MG63 (cell line): ENCODE measurements around the gene NFIC. TPM values are rescaled to one million over a fixed set of nuclear protein-coding genes. Genes with fewer than 3 reads are reported as not detected.
"Not testable (repeated sequence)": the region's sequence is repeated elsewhere in the genome, so short reads cannot be mapped to it uniquely, and the experiment has no call there.

Source experiments
- DNase-seq: peaks from one replicate; pipeline ENCODE4 v3.0.0-alpha.2; 2020
- H3K27me3 ChIP-seq: fragments of 250-450 bp; sonication (Bioruptor Pico); 2 replicates; pipeline ENCODE4 v1.5.1; 2020; ENCODE audit warnings: mild to moderate bottlenecking, moderate library complexity
- H3K36me3 ChIP-seq: fragments of 250-450 bp; sonication (Bioruptor Pico); 2 replicates; pipeline ENCODE4 v1.5.1; 2020; ENCODE audit warnings: mild to moderate bottlenecking, moderate library complexity
- H3K4me3 ChIP-seq: fragments of 250-450 bp; sonication (Bioruptor Pico); 2 replicates; pipeline ENCODE4 v1.5.1; 2020; ENCODE audit warnings: mild to moderate bottlenecking, moderate library complexity
- H3K9me3 ChIP-seq: fragments of 250-450 bp; sonication (Bioruptor Pico); 2 replicates; pipeline ENCODE4 v1.5.1; 2020; ENCODE audit warnings: mild to moderate bottlenecking, moderate library complexity
- total RNA-seq: library from RNA; depleted of rRNA; stranded (reverse); fragments of >200 nt; shearing (Covaris generic); gene quantifications from 2 replicates; pipeline ENCODE4 v1.2.3, GENCODE V29; 2014; ENCODE audit warnings: low replicate concordance; rRNA removed

The NFIC gene
- 1.7 and 14.1 TPM in 2 replicates for total RNA-seq

DNA sequence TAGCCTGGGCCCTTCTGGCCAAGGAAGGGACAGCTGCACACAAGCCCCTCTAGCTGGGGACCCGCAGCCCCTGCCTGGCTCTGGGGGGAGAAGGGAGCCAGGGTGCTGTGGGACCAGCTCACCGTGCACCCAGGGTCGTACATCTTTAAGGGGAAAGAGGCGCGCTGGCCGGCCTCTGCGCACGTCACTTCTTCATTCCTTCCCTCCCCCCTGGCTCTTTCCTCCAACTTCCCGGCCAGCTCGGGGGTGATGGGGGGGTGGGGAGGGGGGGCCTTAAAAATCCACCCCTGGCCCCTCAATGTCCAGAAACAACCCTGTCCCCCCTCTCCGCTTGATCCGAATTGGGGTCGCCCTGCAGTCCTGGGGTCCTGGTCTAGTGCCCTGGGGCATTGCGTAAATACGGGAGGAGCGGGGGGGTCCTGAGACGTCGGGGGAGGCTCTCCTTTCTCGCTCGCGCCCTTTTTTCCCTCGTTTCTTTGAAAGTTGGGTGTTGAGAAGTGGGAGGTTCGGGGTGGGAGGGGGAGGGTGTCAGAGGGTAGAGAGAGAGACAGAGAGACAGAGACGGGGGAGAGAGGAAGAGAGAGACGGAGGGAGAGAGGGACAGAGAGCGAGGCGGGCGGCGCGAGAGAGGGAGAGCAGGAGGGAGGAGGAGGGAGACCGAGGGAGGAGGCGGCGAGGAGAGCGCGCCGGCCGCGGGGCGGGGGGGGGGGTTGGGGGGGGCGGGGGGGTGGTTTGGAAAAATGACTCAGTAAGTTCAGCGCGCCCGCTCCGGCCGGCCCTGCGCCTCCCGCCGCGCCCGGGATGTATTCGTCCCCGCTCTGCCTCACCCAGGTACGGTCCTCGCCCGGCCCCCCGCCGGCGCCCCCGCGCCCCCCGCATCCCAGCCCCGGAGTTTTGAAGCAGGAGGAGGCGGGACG, at the start of gene NFIC:
Gene NFIC (plus strand): TSS at position 748 of the 917 bp plus-strand sequence. CDS start 54 bp downstream, at position 802.
- H3K36me3 ChIP-seq = peaks cover 7% of the 10 kb centered on the region
- no peaks in the 10 kb centered on the region for H3K9me3 ChIP-seq
- DNase-seq = peak; percentile 90
- no peaks in the 10 kb centered on the region for H3K27me3 ChIP-seq
- peak within 1 kb of the TSS; percentile 63 for H3K4me3 ChIP-seq

DNA sequence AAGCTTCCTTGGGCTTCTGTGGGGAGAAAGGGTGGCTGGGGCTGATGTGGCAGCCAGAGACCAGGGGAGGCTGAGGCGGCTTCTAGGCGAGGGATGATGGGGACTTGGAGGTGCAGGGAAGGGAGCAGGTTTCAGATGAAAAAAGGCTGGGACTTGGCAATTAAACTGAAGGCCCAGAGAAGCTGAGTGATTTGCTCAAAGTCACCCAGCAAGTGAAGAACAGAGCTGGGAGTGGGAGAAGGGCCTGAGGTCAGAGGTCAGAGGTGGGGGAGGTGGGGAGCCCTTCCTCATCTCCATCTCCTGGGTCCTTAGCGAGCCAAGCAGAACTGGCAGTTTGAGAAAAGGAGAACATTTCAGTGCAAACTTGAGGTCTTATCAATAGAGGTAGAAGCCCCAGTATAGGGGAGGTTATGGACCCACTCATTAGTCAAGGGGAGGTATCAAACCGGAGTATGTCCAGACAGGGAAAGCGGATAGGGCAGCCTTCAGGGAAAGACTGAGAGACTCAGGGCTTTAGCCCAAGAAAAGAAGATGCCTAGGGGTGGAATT, 49.6 kb upstream of the NFIC start:
- Histone ChIP-seq H3K9me3 (no peaks in the 10 kb centered on the region), H3K36me3 (no peaks in the 10 kb centered on the region), H3K4me3 (no peak overlapping the region), H3K27me3 (peaks cover 5% of the 10 kb centered on the region; the same call in 1 of the 2 replicates)
- DNase-seq = no peak

DNA sequence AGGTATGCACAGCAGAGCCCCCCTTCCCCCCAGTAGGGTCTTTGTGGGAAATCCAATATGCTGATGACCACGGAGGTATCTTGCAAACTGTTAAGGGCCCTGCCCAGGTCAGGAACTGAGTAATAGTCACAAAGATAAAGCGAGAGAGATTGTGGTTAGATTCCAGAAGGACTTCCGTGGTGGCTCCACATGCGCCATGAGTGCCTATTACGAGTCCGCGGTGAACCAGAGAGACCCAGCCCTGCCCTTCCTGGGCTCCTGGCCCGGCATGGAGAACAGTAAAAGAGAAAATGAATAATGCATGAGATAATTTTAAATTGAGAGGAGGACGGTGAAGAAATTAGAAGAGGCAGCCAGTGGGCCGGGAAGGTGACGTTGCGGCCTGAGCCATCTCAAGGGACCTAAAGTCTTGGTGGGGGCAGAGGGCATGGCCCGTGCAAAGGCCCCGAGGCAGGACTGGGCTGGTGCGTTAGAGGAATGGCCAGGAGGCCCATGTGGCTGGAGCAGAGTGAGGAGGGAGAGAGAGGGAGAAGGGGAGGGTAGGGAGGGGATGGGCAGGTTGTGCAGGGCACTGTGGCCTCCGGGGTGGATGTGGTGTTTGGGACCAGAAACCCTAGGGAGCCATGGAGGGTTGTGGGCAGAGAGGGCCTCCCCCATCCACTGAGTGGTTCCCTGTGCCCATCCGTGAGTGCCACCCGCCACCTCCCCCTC, 46.6 kb upstream of the NFIC start:
- no peak overlapping the region for H3K4me3 ChIP-seq
- no peaks in the 10 kb centered on the region for H3K36me3 ChIP-seq
- DNase-seq = no peak
- H3K27me3 ChIP-seq = peaks cover 5% of the 10 kb centered on the region; the same call in 1 of the 2 replicates
- H3K9me3 ChIP-seq = no peaks in the 10 kb centered on the region

DNA sequence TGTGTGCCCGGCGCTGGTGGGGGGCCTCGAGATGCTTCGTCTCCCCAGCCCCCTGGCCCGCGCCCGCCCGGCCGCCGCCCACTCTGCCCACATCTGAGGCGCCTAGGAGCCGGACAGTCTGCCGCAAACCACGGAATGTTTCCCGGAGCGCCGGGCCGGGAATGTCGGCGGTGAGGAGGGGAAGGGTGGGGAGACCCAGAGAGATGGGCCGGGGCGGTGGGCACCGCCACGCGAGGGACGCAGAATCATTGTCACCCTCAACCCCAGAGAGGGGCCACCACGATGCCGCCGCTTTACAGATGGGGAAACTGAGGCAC, 46.1 kb upstream of the NFIC start:
- no peak overlapping the region for H3K4me3 ChIP-seq
- peaks cover 5% of the 10 kb centered on the region; the same call in 1 of the 2 replicates for H3K27me3 ChIP-seq
- no peak for DNase-seq
- H3K9me3 ChIP-seq = no peaks in the 10 kb centered on the region
- no peaks in the 10 kb centered on the region for H3K36me3 ChIP-seq

DNA sequence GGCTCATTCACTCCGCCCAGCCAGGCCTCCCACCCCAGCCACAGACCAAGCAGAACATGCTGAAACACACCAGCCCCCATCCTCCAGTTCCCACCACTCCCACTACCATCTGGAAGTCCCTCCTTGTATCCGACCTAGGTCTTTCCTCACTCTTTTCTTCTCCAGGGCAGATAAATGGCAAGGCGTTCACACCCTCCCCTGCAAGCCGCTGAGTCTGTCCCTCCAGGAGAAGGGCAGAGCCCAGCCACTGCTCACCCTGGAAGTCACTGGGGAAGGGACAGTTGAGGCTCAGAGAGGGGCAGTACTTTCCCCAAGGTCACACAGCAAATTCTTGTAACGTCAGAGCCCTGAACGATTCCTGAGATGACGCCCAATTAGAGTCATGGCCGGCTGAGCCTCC, 45.5 kb upstream of the NFIC start:
- Histone ChIP-seq H3K9me3 (no peaks in the 10 kb centered on the region), H3K36me3 (no peaks in the 10 kb centered on the region), H3K27me3 (peaks cover 5% of the 10 kb centered on the region; the same call in 1 of the 2 replicates), H3K4me3 (no peak overlapping the region)
- no peak for DNase-seq

DNA sequence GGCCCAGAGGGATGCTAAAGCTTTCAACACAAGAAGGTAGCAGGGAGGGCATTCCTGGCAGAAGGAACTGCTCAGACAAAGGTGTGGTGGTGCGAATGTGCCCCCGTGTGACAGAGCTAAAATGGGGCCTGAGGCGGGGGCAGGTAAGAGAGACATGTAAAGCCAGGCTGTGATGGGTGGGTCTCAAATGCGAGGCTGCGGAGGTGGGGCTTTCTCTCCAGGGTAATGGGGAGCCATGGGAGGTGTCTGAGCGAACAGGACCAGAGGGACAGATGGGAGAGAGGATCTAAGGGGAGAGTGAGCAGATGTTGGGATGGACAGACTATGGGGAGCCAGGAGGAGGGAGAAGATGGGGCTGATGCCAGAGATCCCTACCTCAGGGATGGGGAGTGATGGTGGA, 44.7 kb upstream of the NFIC start:
- Histone ChIP-seq H3K36me3 (no peaks in the 10 kb centered on the region), H3K27me3 (peaks cover 5% of the 10 kb centered on the region; the same call in 1 of the 2 replicates), H3K9me3 (no peaks in the 10 kb centered on the region), H3K4me3 (no peak overlapping the region)
- DNase-seq = no peak

DNA sequence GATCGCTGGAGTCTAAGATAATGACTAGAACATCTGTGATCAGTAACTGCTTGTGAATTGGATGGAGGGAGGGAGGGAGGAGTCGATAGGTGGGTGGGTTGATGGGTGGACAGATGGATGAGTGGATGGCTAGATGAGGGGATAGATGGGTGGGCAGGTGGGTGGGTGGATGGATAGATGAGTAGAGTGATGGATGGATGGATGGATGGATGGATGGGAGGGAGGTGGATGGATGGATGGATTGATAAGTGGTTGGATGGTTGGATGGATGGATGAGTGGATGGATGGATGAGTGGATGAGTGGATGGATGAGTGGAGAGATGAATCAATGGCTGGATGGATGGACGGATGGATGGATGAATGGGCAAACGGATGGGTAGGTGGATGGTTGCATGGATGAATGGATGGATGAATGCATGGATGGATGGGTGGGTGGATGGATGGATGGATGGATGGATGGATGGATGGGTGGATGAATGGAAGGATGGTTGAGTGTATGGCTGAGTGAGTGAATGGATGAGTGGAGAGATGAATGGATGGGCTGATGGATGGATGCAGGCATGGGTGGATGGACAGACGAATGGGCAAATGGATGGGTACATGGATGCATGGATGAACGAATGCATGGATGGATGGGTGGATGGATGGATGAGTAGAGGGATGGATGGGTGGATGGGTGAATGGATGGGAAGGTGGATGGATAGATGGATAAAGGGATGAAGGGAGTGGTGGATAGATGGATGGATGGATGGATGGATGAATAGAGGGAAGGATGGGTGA, 44.0 kb upstream of the NFIC start:
- H3K27me3 ChIP-seq = peaks cover 5% of the 10 kb centered on the region; the same call in 1 of the 2 replicates
- no peaks in the 10 kb centered on the region for H3K36me3 ChIP-seq
- DNase-seq = no peak
- H3K9me3 ChIP-seq = no peaks in the 10 kb centered on the region
- no peak overlapping the region for H3K4me3 ChIP-seq

DNA sequence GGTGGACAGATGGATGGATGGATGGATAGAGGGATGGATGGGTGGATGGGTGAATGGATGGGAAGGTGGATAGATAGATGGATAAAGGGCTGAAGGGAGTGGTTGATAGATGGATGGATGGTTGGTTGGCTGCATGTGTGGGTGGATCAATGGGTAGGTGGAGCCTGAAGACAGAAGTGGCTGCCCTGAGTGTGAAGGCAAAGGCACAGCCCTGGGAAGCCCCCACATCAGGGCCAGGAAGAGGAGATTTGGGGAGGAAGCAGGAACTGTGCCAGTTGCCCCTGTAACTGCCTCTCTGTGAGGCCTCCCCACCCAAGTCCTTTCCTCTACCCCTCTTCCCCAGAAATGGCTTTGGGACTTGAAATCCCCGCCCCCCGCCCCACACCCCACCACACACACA, 43.4 kb upstream of the NFIC start:
- Histone ChIP-seq H3K27me3 (peaks cover 5% of the 10 kb centered on the region; the same call in 1 of the 2 replicates), H3K36me3 (no peaks in the 10 kb centered on the region), H3K9me3 (no peaks in the 10 kb centered on the region), H3K4me3 (no peak overlapping the region)
- DNase-seq = no peak

DNA sequence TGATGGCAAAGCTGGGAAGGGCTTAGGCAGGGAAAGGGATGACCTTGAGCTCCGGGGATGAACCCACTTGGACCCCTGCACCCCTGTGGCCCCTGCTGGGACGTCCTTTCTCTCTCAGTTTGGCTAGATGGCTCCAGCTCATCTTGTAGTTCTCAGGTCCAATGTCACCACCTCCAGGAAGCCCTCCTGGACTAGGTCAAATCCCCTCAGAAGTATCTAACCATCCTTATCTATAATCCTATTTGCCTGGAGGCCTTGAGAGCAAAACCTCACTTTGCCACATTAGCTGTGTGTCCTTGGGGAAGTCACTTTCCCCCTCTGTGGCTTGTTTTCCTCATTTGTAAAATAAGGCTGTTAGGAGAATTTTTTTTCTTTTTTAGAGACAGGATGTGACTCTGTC, 42.7 kb upstream of the NFIC start:
- no peak for DNase-seq
- H3K9me3 ChIP-seq = no peaks in the 10 kb centered on the region
- no peaks in the 10 kb centered on the region for H3K36me3 ChIP-seq
- peaks cover 5% of the 10 kb centered on the region; the same call in 1 of the 2 replicates for H3K27me3 ChIP-seq
- H3K4me3 ChIP-seq = no peak overlapping the region

DNA sequence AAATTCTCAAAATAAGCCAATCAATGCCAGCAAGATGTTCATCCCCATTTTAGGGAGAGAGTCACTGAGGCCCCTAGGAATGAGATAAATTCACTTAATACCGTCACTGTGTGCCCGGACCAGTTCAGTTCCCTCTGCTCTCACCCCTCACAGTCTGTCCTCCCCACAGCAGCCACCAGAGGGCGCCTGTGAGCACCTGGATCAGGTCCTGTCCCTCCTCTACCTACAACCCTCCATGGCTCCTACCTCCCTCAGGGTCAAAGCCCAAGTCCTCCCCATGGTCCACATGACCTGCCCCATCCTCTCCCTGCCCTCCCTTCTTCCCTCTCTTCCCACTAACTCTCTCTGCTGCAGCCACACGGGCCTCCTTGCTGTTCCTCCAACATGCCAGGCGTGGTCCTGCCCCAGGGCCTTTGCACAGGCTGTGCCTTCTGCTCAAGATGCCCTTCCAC, 42.0 kb upstream of the NFIC start:
- no peaks in the 10 kb centered on the region for H3K9me3 ChIP-seq
- H3K36me3 ChIP-seq = no peaks in the 10 kb centered on the region
- DNase-seq = peak; percentile 28
- no peak overlapping the region for H3K4me3 ChIP-seq
- peaks cover 5% of the 10 kb centered on the region; the same call in 1 of the 2 replicates for H3K27me3 ChIP-seq

DNA sequence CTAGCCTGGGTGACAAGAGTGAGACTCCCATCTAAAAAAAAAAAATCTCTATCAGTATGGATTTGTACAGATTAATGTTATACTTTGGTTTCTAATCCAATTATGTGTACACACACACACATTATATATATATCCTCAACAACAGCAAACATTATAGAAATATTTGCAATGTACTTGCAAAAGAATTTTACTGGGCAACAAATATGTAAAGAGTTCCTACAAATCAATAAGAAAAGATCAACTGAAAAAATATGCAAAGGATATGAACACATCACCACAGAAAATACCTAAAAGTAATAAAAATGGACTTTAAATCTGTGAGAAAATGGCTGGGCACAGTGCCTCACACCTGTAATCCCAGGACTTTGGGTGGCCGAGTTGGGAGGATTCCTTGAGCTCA, 40.9 kb upstream of the NFIC start:
- Histone ChIP-seq H3K27me3 (peaks cover 5% of the 10 kb centered on the region; the same call in 1 of the 2 replicates), H3K4me3 (no peak overlapping the region), H3K36me3 (no peaks in the 10 kb centered on the region), H3K9me3 (no peaks in the 10 kb centered on the region)
- DNase-seq = no peak

DNA sequence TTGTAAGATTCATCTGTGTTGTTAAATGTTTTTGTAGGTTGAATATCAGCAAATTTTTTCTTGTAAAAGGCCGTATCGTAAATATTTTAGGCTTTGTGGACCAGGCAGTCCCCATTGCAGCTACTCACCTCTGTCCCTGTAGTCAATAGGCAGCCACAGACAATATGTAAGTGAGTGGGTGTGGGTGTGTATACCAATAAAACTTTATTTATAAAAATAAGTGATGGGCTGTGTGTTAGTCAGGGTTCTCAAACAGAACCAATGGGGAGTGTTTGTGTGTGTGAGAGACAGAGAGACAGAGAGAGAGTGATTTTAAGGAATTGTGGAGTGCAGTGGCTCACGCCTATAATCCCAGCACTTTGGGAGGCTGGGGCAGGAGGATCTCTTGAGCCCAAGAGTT, 37.6 kb upstream of the NFIC start:
- Histone ChIP-seq H3K9me3 (no peaks in the 10 kb centered on the region), H3K4me3 (no peak overlapping the region), H3K27me3 (no peaks in the 10 kb centered on the region), H3K36me3 (no peaks in the 10 kb centered on the region)
- DNase-seq = no peak

DNA sequence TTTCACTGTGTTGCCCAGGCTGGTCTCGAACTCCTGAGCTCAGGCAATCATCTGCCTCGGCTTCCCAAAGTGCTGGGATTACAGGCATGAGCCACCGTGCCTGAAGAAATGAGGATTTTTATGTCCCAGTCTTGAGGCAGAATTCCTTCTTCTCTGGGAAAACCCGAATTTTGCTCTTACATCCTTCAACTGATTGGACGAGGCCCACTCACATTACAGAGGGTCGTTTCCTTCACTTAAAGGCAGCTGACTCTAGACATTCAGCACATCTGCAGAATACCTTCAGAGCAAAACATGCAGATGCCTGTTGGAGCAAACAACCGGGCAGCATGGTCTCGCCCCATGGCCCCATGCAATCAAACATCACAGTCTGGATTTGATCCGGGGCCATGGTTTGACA, 36.3 kb upstream of the NFIC start:
- H3K27me3 ChIP-seq = no peaks in the 10 kb centered on the region
- no peak overlapping the region for H3K4me3 ChIP-seq
- no peak for DNase-seq
- H3K9me3 ChIP-seq = no peaks in the 10 kb centered on the region
- H3K36me3 ChIP-seq = no peaks in the 10 kb centered on the region

DNA sequence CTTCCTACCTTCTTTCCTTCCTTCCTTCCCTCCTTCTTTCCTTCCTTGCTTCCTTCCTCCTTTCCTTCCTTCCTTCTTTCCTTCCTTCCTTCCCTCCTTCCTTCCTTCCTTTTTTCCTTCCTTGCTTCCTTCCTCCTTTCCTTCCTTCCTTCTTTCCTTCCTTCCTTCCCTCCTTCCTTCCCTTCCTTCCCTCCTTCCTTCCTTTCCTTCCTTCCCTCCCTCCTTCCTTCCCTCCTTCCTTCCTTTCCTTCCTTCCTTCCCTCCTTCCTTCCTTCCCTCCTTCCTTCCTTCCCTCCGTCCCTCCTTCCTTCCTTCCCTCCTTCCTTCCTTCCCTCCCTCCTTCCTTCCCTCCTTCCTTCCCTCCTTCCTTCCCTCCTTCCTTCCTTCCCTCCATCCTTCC, 34.2 kb upstream of the NFIC start:
- not testable (repeated sequence) for DNase-seq, H3K4me3 ChIP-seq, H3K9me3 ChIP-seq, H3K27me3 ChIP-seq, H3K36me3 ChIP-seq

DNA sequence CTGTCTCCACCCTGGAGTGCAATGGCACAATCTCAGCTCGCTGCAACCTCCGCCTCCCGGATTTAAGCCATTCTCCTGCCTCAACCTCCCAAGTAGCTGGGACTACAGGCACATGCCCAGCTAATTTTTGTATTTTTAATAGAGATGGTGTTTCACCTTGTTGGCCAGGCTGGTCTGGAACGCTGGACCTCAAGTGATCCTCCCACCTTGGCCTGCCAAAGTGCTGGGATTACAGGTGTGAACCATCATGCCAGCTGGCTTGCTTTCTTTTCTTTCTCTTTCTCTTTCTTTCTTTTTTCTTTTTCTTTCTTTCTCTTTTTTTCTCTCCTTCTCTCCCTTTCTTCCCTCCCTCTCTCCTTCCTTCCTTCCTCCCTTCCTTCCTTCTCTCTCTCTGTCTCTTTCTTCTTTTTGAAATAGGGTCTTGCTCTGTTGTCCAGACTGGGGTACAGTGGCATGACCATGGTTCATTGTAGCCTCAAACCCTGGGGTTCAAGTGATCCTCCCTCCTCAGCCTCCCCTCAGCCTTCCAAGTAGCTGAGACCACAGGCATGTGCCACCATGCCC, 33.3 kb upstream of the NFIC start:
- DNase-seq = no peak
- H3K4me3 ChIP-seq = no peak overlapping the region
- no peaks in the 10 kb centered on the region for H3K36me3 ChIP-seq
- no peaks in the 10 kb centered on the region for H3K27me3 ChIP-seq
- H3K9me3 ChIP-seq = no peaks in the 10 kb centered on the region

DNA sequence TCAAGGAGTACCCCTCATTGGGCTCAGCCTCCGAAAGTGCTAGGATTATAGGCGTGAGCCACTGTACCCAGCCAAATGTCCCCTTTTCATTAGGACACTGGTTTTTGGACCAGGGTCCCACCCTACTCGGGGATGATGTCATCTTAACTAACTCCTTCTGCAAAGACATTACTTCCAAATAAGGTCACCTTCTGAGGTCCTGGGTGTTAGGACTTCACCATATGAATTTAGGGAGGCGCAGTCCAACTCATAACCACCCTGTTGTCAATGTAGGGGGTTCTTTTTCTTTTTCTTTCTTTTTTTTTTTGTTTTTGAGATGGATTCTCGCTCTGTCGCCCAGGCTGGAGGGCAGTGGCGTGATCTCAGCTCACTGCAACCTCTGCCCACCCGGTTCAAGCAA, 32.7 kb upstream of the NFIC start:
- Histone ChIP-seq H3K36me3 (no peaks in the 10 kb centered on the region), H3K9me3 (no peaks in the 10 kb centered on the region), H3K4me3 (no peak overlapping the region), H3K27me3 (no peaks in the 10 kb centered on the region)
- DNase-seq = no peak
